GM12873 (cell line): ENCODE data around the gene CD248.
A peak's percentile ranks its signal among the peaks of the same experiment; 100 is the strongest.

Experiments
- TF ChIP-seq, protein P1 (sequence below): IDR thresholded peaks from 2 replicates; pipeline ENCODE4 v1.5.1; 2012; ENCODE audit warnings: low read depth, mild to moderate bottlenecking, moderate library complexity, low read length, control low read depth; ENCODE audit not compliant: insufficient read depth; ENCODE audit errors: missing control alignments

The CD248 gene

DNA sequence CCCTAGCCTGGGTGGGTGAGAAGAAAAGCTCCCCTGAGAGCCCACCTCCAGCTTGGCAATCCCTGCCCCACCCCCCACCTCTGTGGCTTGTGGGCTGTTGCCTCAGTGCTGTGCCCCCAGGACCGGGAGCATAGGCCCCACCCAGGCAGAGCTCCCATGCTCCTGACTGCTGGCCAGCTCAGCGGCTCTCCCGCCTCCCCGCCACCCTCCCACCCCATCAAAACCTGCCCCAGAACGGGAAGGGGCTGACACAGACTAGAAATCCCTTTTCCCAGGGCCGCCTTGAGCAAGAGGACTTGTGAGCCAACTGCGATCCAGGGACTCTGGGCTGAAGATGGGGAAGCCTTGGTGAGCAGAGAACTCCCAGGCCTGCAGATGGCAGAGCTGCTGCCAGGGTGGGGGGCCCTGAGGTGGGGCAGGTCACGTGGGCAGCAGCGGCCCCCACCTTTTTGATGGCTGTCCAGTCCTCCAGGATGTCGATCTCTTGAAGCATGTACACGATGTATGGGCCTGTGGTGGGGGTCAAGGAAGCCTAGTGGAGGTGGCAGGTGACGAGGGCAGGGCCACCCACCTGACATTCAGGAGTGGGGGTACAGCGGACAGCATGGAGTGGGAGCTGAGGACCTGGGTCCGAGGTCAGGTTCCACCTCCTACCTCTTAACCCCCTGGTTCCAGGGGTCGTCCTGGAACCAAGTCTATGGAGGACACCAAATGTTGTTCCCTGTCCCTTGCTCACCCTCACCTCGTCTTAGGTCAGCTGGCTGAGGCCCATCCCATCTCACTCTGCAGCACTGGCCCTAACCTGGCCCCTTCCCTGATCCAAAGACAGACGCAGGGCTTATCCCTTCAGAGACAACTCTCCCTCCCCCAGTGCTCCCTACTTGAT is 21.7 kb upstream of the CD248 start:
- TF ChIP-seq, protein P1, sequence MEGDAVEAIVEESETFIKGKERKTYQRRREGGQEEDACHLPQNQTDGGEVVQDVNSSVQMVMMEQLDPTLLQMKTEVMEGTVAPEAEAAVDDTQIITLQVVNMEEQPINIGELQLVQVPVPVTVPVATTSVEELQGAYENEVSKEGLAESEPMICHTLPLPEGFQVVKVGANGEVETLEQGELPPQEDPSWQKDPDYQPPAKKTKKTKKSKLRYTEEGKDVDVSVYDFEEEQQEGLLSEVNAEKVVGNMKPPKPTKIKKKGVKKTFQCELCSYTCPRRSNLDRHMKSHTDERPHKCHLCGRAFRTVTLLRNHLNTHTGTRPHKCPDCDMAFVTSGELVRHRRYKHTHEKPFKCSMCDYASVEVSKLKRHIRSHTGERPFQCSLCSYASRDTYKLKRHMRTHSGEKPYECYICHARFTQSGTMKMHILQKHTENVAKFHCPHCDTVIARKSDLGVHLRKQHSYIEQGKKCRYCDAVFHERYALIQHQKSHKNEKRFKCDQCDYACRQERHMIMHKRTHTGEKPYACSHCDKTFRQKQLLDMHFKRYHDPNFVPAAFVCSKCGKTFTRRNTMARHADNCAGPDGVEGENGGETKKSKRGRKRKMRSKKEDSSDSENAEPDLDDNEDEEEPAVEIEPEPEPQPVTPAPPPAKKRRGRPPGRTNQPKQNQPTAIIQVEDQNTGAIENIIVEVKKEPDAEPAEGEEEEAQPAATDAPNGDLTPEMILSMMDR: no peak

GRCh38 chr11:66337103-66337899 is 20.5 kb upstream of the CD248 start:
- TF ChIP-seq, protein P1: no peak

- TF ChIP-seq, protein P1: peak; percentile 29
These were observed 19.6 kb upstream of the CD248 start, which contains the start of gene RIN1 for GRCh38 chr11:66336234-66337102. Gene RIN1, minus strand, starts transcription at chr11:66336434. Its CDS starts 32 bp downstream, at chr11:66336402.

- TF ChIP-seq, protein P1: no peak
These were observed 18.8 kb upstream of the CD248 start for GRCh38 chr11:66335531-66336233.

DNA sequence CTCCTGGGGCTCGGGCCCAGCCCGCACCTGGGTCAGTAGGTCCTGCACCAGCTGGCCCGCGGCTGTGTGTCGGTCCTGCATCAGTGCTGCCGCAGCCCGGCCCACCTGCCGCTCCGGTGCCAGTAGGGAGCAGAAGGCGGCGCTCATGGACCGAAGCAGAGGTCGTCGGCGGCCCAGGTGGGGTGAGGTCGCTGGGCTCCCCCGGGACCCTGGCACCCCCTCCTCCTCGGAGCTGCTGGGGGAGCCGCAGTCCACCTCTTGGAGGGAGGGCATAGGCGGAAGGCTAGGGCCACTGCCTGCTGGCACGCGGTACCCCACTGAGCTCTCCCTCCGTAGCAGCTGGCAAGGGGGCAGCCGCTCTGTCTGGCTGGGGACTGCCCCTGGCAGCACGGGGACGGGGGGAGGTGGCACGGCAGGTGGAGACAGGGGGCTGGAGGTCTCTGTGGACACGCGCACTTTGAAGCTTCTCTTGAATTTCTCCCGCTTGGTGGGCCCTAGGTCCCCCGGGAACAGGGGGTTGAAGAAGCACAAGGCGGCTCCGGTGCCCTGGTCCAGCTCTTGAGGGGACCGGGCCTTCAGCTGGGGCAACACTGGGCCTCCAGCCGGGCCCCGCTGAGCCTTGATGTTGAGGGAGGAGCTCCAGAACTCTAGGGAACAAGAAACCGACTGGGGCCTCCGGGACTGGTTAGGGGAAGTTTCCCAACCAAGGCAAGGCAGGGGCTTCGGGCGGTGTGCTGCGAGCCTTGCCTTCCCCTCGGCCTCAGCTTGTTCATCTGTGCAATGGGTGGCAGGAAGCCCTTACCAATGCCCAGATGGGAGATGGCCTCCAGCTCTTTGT is 18.0 kb upstream of the CD248 start:
- TF ChIP-seq, protein P1: no peak
